ENCODE data around the gene C12orf75. TPM values are rescaled to one million over a fixed set of nuclear protein-coding genes. Genes with fewer than 3 reads are reported as not detected.
"Not testable (repeated sequence)": the region's sequence is repeated elsewhere in the genome, so short reads cannot be mapped to it uniquely, and the experiment has no call there.

Gene C12orf75
- total and polyA plus RNA-seq, 10 of the 15 experiments (the other 5 are each of a cell fraction or from before 2014, with no cell fraction given), result 40.7 to 411 (median 159) TPM

DNA sequence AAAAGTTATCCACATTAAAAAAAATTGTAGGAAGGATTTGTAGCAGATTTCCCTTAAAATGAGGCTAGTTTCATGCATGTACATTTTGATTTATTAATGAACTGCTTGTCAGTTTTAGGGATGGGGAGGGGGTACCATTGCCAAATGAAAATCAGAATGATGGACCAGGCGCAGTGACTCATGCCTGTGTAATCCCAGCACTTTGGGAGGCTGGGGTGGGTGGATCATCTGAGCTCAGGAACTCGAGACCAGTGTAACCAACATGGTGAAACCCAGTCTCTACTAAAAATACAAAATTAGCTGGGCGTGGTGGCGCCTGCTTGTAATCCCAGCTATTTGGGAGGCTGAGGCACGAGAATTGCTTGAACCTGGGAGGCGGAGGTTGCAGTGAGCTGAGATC is 1.8 kb downstream of the C12orf75 start:
- Histone ChIP-seq H3K4me2 (ENCODE audit: control insufficient read depth, insufficient read depth) (peak overlapping the region; percentile 86), H3K79me2 (ENCODE audit: control insufficient read depth, insufficient read depth, low read length) (peaks cover 62% of the 10 kb centered on the region), H3K4me3 (peak overlapping the region; percentile 81), H3K9ac (ENCODE audit: control insufficient read depth, insufficient read depth, low read length) (peak overlapping the region; percentile 56), H3K4me1 (ENCODE audit: control insufficient read depth, insufficient read depth, low read length) (peaks cover 41% of the 10 kb centered on the region)
- in situ Hi-C loops (cut with MboI); H3K27me3 ChIP-seq (replicated peaks in 1 of 2; ENCODE audit: control insufficient read depth in 2 of 2, insufficient read depth in 2 of 2, low read length in 1 of 2); H3K27ac ChIP-seq (ENCODE audit: control insufficient read depth, insufficient read depth); BruUV-seq (replicated peaks); ATAC-seq; FAIRE-seq; H3K36me3 ChIP-seq (ENCODE audit: control insufficient read depth in 2 of 2, insufficient read depth in 2 of 2, low read length in 1 of 2); H4K20me1 ChIP-seq (ENCODE audit: control insufficient read depth, insufficient read depth); H3K9me3 ChIP-seq (replicated peaks; ENCODE audit: control insufficient read depth, insufficient read depth, low read length); H2AFZ ChIP-seq (ENCODE audit: control insufficient read depth, low read depth, low read length); DNase-seq (ENCODE audit: low read depth, low spot score): not testable (repeated sequence)
- POLR2A ChIA-PET, result interaction anchor here (0.7 to 5.1 kb wide), 7 partner anchors 7 to 671 kb away, joined by 3 to 38 read pairs (median 4); no protein-coding TSS in a partner anchor
- WGBS (ENCODE audit: insufficient coverage, insufficient replicate concordance, low lambda C conversion rate, missing lambda C conversion rate), result 58% methylated on average over 6 of the region's 6 CpGs
- RAD21 ChIA-PET (ENCODE audit: unreplicated experiment), result interaction anchor here (0.8 to 6.1 kb wide), 10 partner anchors 11 to 50 kb away, joined by 3 to 47 read pairs (median 4); no protein-coding TSS in a partner anchor
- TF ChIP-seq, protein P1, sequence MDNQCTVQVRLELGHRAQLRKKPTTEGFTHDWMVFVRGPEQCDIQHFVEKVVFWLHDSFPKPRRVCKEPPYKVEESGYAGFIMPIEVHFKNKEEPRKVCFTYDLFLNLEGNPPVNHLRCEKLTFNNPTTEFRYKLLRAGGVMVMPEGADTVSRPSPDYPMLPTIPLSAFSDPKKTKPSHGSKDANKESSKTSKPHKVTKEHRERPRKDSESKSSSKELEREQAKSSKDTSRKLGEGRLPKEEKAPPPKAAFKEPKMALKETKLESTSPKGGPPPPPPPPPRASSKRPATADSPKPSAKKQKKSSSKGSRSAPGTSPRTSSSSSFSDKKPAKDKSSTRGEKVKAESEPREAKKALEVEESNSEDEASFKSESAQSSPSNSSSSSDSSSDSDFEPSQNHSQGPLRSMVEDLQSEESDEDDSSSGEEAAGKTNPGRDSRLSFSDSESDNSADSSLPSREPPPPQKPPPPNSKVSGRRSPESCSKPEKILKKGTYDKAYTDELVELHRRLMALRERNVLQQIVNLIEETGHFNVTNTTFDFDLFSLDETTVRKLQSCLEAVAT (IDR thresholded peaks at IDR 0.05), result 0 out of 2 replicates have a peak, but pooled peaks have one; percentile 26
- SMC1A ChIA-PET (ENCODE audit: uncharacterized antibody, unreplicated experiment), result interaction anchor here (1.2 to 7.9 kb wide), 9 partner anchors 10 to 56 kb away, joined by 3 to 102 read pairs (median 6); no protein-coding TSS in a partner anchor
- CTCF ChIA-PET, result interaction anchor here (1.0 to 6.5 kb wide), 9 partner anchors 12 to 49 kb away, joined by 3 to 38 read pairs (median 4); no protein-coding TSS in a partner anchor
- intact Hi-C loops (cut with micrococcal nuclease; ENCODE audit: unreplicated experiment), result loop anchor here (5.0 kb wide), 1 partner anchor 55 kb away; no protein-coding TSS in a partner anchor

DNA sequence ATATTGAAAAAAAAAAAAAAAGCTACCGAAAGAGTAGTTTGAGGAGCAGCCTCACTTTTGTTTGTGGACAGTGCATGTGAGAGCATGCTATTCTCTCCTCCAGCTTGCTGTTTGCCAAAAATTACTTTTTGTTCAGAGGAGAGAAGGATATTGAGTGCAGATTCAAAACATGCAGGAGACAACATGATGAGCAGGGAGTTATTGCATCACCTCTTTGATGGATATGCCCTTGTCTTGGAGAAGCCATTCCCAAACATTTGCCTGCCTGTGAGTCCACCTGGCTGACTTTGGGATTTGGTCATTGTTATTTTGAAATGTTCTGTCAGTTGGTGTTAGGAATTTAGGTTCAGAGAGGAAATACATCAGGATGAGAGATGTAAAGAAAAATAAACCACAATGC is 2.4 kb downstream of the C12orf75 start:
- Histone ChIP-seq H3K9ac (ENCODE audit: control insufficient read depth, insufficient read depth, low read length) (no peak overlapping the region; the same call in 1 of the 2 replicates), H3K4me1 (ENCODE audit: control insufficient read depth, insufficient read depth, low read length) (peaks cover 36% of the 10 kb centered on the region)
- TF ChIP-seq ZNF384 (IDR thresholded peaks at IDR 0.05; ENCODE audit: borderline replicate concordance, low read depth, low read length) (0 out of 2 replicates have a peak, but pooled peaks have one; percentile 27), NFYB (IDR thresholded peaks at IDR 0.05; ENCODE audit: insufficient read depth, low read depth, low read length) (no peak)

More for the DNA sequence above, 2.4 kb downstream of the C12orf75 start:
- Histone ChIP-seq H3K9me3 (replicated peaks; ENCODE audit: control insufficient read depth, insufficient read depth, low read length) (no peaks in the 10 kb centered on the region), H4K20me1 (ENCODE audit: control insufficient read depth, insufficient read depth) (no peaks in the 10 kb centered on the region), H3K27ac (ENCODE audit: control insufficient read depth, insufficient read depth) (no peak overlapping the region), H3K4me2 (ENCODE audit: control insufficient read depth, insufficient read depth) (peak overlapping the region; percentile 82), H3K4me3 (peak overlapping the region; percentile 38), H3K79me2 (ENCODE audit: control insufficient read depth, insufficient read depth, low read length) (peaks cover 68% of the 10 kb centered on the region), H3K36me3 (ENCODE audit: control insufficient read depth in 2 of 2, insufficient read depth in 2 of 2, low read length in 1 of 2) (no peaks in the 10 kb centered on the region; a peak in 1 of 4 replicates), H2AFZ (ENCODE audit: control insufficient read depth, low read depth, low read length) (no peak overlapping the region), H3K27me3 (replicated peaks in 1 of 2; ENCODE audit: control insufficient read depth in 2 of 2, insufficient read depth in 2 of 2, low read length in 1 of 2) (no peaks in the 10 kb centered on the region)
- DNase-seq (ENCODE audit: low read depth, low spot score) (no peak), ATAC-seq (no peak), FAIRE-seq (no peak)
- ChIA-PET POLR2A (interaction anchor here (0.5 to 5.1 kb wide), 8 partner anchors 8 to 672 kb away, joined by 3 to 38 read pairs (median 4); no protein-coding TSS in a partner anchor), CTCF (interaction anchor here (0.6 to 6.5 kb wide), 10 partner anchors 11 to 426 kb away, joined by 3 to 38 read pairs (median 4); no protein-coding TSS in a partner anchor), SMC1A (ENCODE audit: uncharacterized antibody, unreplicated experiment) (interaction anchor here (0.8 to 7.9 kb wide), 7 partner anchors 13 to 57 kb away, joined by 3 to 102 read pairs (median 11); no protein-coding TSS in a partner anchor), RAD21 (ENCODE audit: unreplicated experiment) (interaction anchor here (0.6 to 6.1 kb wide), 8 partner anchors 12 to 1087 kb away, joined by 3 to 47 read pairs (median 4); no protein-coding TSS in a partner anchor)
- no TSS peak for BruUV-seq (replicated peaks)
- intact Hi-C loops (cut with micrococcal nuclease; ENCODE audit: unreplicated experiment), result loop anchor here (5.0 kb wide), 1 partner anchor 56 kb away; no protein-coding TSS in a partner anchor
- 38% methylated on average over 1 of the region's 1 CpG for WGBS (ENCODE audit: insufficient coverage, insufficient replicate concordance, low lambda C conversion rate, missing lambda C conversion rate)
- in situ Hi-C loops (cut with MboI), result no loop called here
